Measurements from ENCODE around the gene DENND5A.

GRCh38 chr11:9104580-9104979, 160.6 kb downstream of the DENND5A start:
- TF ChIP-seq, protein P1, sequence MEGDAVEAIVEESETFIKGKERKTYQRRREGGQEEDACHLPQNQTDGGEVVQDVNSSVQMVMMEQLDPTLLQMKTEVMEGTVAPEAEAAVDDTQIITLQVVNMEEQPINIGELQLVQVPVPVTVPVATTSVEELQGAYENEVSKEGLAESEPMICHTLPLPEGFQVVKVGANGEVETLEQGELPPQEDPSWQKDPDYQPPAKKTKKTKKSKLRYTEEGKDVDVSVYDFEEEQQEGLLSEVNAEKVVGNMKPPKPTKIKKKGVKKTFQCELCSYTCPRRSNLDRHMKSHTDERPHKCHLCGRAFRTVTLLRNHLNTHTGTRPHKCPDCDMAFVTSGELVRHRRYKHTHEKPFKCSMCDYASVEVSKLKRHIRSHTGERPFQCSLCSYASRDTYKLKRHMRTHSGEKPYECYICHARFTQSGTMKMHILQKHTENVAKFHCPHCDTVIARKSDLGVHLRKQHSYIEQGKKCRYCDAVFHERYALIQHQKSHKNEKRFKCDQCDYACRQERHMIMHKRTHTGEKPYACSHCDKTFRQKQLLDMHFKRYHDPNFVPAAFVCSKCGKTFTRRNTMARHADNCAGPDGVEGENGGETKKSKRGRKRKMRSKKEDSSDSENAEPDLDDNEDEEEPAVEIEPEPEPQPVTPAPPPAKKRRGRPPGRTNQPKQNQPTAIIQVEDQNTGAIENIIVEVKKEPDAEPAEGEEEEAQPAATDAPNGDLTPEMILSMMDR (IDR thresholded peaks at IDR 0.05; ENCODE audit: low read depth, low read length, missing input control): no peak
- TF ChIP-seq YY1 (IDR thresholded peaks at IDR 0.05) (no peak), RAD21 (IDR thresholded peaks at IDR 0.05) (no peak), FOXA2 (IDR thresholded peaks at IDR 0.05) (no peak), GABPA (IDR thresholded peaks at IDR 0.05 in 1 of 2, conservative IDR thresholded peaks at IDR 0.05 in 1 of 2) (no peak), TAF1 (conservative IDR thresholded peaks at IDR 0.05) (no peak), ZBTB33 (IDR thresholded peaks at IDR 0.05) (no peak), JUND (IDR thresholded peaks at IDR 0.05) (no peak), EGR1 (IDR thresholded peaks at IDR 0.05; ENCODE audit: low read depth in 2 of 2) (no peak), FOXA1 (IDR thresholded peaks at IDR 0.05) (no peak)

All from liver (tissue), 3 donors.